ENCODE measurements around the gene TELO2. TPM values are rescaled to one million over a fixed set of nuclear protein-coding genes. Genes with fewer than 3 reads are reported as not detected.

The TELO2 gene
- total RNA-seq, 4 donors from 2014 or later, result 37.1 to 84.6 (median 45.3) TPM

GRCh38 chr16:1494711-1495110 lies 1.6 kb downstream of the TELO2 start:
- no peak for TF ChIP-seq EP300 (IDR thresholded peaks at IDR 0.05)
- no peak for TF ChIP-seq CTCF (IDR thresholded peaks at IDR 0.05)
- no peak for TF ChIP-seq POLR2A (IDR thresholded peaks at IDR 0.05)
- Histone ChIP-seq H3K4me3 (no peak overlapping the region), H3K9me3 (no peaks in the 10 kb centered on the region), H3K36me3 (peaks cover 0 to 54% (median 6%) of the 10 kb centered on the region in 3 donors), H3K27ac (no peak overlapping the region), H3K27me3 (no peaks in the 10 kb centered on the region), H3K4me1 (peaks cover 0 to 24% (median 0%) of the 10 kb centered on the region in 4 donors)
- WGBS, 2 donors, result 84 to 86% methylated on average over 13 of the region's 13 CpGs
- DNase-seq (ENCODE audit: low spot score in 2 of 2), result no peak

GRCh38 chr16:1495211-1495888 lies 2.2 kb downstream of the TELO2 start:
- TF ChIP-seq POLR2A (IDR thresholded peaks at IDR 0.05) (no peak), CTCF (IDR thresholded peaks at IDR 0.05) (no peak), EP300 (IDR thresholded peaks at IDR 0.05) (no peak)
- Histone ChIP-seq H3K9me3 (no peaks in the 10 kb centered on the region), H3K4me3 (no peak overlapping the region), H3K27me3 (no peaks in the 10 kb centered on the region), H3K27ac (no peak overlapping the region), H3K4me1 (peaks cover 0 to 24% (median 0%) of the 10 kb centered on the region in 4 donors), H3K36me3 (peaks cover 0 to 60% (median 7%) of the 10 kb centered on the region in 3 donors)
- no peak for DNase-seq (ENCODE audit: low spot score in 2 of 2)
- 89 to 92% methylated on average over 22 to 32 of the region's 39 CpGs for WGBS, 2 donors

GRCh38 chr16:1495889-1496262 lies 2.7 kb downstream of the TELO2 start:
- Histone ChIP-seq H3K27me3 (no peaks in the 10 kb centered on the region), H3K4me3 (no peak overlapping the region), H3K36me3 (peaks cover 0 to 65% (median 7%) of the 10 kb centered on the region in 3 donors), H3K9me3 (no peaks in the 10 kb centered on the region), H3K27ac (no peak overlapping the region), H3K4me1 (peaks cover 0 to 24% (median 0%) of the 10 kb centered on the region in 4 donors)
- DNase-seq (ENCODE audit: low spot score in 2 of 2), result no peak
- WGBS, 2 donors, result 90 to 92% methylated on average over 17 to 25 of the region's 25 CpGs
- TF ChIP-seq POLR2A (IDR thresholded peaks at IDR 0.05), result no peak
- no peak for TF ChIP-seq EP300 (IDR thresholded peaks at IDR 0.05)
- no peak for TF ChIP-seq CTCF (IDR thresholded peaks at IDR 0.05)

- Histone ChIP-seq H3K36me3 (peaks cover 0 to 71% (median 10%) of the 10 kb centered on the region in 3 donors), H3K4me3 (no peak overlapping the region)
- 90% methylated on average over 25 of the region's 25 CpGs for WGBS, 2 donors
These were observed 3.3 kb downstream of the TELO2 start for GRCh38 chr16:1496464-1496863.

More at GRCh38 chr16:1496464-1496863, 3.3 kb downstream of the TELO2 start:
- no peaks in the 10 kb centered on the region for H3K27me3 ChIP-seq
- H3K4me1 ChIP-seq, result peaks cover 0 to 24% (median 0%) of the 10 kb centered on the region in 4 donors
- H3K9me3 ChIP-seq, result no peaks in the 10 kb centered on the region
- no peak for TF ChIP-seq CTCF (IDR thresholded peaks at IDR 0.05)
- no peak for TF ChIP-seq EP300 (IDR thresholded peaks at IDR 0.05)
- no peak for TF ChIP-seq POLR2A (IDR thresholded peaks at IDR 0.05)
- no peak overlapping the region for H3K27ac ChIP-seq
- no peak for DNase-seq (ENCODE audit: low spot score in 2 of 2)
